ENCODE results near the gene NCS1.

NCS1 gene

GRCh38 chr9:130172161-130172857, at the start of gene NCS1:
TSS of gene NCS1 (plus strand) at chr9:130172404. CDS start at chr9:130172664, 260 bp downstream.
- peak; percentile 15 to 47 for DNase-seq

- DNase-seq = no peak
Observed at GRCh38 chr9:130122456-130122855, 49.7 kb upstream of the NCS1 start.

DNA sequence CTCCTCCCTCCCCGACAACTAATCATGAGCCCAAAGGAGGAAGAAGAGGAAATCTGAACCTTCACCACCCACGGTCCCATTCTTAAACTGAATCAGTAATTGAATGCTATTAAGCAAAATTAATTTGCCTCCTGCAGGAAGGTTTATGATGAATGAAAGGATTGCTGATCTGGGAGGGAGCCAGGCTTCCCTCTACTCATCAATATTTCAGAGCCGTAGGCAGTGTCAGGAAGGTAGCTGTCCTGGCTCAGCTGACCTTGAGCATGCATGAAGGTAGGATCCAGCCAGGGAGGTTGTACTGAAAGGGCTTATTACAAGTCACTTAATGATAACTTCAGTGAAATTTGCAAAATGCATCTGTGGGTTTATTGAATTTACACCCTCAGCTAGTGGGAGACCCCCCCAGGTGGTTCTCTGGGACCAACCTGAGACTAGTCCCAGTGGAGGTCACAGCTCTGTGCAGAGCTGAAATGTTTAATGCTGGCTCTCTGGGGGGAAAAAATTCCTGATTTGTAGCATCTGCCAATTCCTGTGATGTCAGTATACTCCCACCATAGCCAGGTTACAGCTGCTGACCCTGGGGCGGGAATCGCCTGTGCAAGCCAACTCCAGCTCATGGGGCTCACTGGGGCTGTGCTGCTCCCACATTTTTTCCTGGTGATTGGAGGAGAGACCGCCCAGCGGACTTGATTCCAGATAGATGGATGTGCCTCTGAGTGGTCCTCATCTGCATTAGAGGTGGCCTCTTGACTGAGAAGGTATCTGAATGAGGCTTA, 47.9 kb upstream of the NCS1 start:
- no peak for DNase-seq

DNA sequence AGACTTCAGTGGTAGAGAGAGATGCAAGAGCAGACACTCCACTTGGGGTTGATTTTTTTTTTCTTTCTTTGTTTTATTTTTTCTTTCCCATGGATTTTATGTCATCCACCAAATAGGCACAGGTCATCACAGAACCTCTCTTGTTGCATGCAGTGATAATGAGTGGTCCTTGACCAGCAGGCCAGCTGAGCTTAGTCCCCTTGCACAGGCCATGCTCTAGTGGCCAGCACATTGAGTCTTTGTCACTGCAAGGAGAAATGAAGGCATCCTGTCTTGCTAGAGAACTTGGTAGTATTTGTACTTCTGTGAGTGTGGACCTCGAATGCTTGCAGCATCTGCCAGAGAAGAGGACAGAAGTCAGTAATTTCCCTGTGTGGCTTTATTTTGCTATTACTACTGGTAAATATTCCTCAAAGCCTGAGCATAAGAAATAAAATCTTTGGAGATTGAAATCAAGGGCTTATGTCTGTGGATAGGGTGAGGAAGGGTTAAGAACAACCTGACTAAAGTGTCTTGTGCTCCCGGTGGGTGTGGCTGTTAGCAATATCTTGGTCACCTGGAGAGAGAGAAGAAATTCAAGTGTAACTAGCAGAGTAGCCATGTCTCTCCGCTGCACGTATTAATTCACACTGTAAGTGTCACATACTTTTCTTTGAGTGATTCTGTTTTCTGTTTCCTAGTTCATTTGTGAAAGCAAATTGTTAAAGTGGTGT, 45.3 kb upstream of the NCS1 start:
- DNase-seq = no peak

GRCh38 chr9:130128251-130128650, 44.0 kb upstream of the NCS1 start:
- peak; percentile 70 to 82 for DNase-seq

DNA sequence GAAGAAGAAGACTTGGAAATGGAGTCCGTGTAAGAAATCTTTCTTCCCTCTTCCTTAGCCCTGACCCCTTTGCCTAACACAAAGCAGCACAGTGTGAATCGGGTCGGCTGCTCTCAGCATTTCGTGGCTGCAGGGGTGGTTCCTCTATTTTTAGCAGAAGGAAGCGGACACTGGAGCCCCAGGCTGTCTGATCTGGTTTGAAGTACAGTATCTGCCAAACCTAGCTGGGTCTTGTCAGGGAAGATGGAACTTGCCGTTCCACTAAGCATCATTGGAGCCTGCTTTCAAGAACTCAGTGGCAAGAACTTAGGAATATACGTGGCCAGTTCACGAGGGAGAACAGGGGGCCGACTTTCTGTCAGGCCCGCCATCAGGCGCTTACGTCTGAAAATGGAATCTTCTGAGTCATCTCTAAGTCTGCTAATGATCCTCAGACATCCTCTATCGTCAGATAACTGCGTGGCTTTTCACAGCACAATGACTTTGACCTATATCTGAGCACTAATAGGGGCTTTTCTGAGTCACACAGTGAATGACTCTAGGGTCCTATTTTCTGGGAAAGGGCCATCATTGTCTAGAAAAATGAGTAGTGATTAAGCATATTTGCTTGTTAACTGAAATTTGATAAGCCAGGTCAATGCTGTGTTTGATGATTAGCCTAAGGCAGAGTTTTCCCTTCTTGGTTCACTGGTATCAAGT, 43.3 kb upstream of the NCS1 start:
- peak; percentile 65 to 79 for DNase-seq

GRCh38 chr9:130129432-130130061, 42.7 kb upstream of the NCS1 start:
- peak; percentile 10 to 23 for DNase-seq

DNA sequence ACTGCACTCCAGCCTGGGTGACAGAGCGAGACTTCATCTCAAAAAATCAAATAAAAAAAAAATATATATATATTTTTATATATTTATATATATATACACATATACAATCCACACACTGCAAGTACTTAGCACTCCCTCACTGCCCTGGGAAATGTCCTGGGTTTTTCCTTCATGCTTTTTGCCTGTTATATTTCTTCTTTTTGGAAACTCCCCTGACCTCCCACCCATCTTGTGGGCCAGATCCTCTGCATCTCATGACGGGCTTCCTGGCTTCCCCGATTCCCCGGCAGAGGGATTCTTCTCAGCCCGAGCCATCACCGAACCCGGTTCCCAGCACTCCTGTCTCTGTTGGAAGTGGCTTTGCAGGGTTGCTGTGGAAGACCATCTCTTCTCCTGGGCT, 39.5 kb upstream of the NCS1 start:
- no peak for DNase-seq

DNA sequence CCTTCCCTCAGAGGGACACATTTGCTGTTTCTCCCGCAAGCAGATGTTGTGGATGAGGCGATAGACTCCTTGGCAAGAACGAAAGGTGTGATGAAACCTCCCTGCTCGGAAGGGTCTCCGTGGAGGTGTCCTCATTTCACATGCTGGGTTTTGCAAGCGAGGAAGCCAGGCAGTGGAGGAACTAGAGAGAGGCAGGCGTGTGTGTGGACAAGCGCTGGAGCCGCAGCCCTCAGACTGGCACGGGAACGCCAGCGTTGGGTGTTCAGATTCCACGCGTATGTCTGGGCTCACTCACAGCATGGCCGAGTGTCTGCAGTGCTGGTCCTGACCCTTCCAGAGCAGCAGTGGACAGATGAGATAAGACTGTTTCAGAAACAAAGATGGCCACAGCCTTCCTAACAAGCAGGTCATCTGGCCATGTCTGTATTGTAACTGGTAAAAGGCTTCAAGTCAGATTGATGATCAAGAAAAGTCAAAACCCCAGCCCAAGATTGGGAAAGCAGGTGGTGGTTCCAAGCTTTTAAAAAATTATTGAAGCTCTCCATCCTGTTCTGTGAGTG, 35.0 kb upstream of the NCS1 start:
- DNase-seq = no peak

DNA sequence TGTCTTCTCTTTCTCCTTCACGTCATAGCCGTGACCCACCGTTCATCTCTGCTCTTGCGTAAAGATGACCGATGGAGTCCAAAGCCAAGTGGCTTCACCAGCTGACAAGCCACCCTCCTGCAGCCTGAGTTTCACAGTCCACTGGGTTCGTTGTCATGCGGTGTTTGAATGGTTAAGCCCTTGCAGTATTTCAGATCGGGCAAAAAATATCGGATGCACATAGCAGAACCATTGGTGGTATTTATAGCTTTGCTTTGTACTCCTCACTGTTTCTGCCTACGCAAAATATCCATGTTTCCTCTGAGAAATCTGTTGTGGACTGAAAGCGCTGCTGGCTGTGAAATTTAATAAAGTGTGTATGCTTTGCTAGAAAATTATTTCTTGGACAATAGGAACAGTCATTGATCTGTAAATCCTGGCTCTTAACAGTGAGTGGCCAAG, 34.5 kb upstream of the NCS1 start:
- DNase-seq = no peak

- peak in 1 of 2 donors; percentile 37 for DNase-seq
Observed at GRCh38 chr9:130138171-130138653, 34.0 kb upstream of the NCS1 start.

- DNase-seq = no peak
Observed at GRCh38 chr9:130138791-130139190, 33.4 kb upstream of the NCS1 start.

- DNase-seq = no peak
Observed at GRCh38 chr9:130139251-130139650, 33.0 kb upstream of the NCS1 start.

DNA sequence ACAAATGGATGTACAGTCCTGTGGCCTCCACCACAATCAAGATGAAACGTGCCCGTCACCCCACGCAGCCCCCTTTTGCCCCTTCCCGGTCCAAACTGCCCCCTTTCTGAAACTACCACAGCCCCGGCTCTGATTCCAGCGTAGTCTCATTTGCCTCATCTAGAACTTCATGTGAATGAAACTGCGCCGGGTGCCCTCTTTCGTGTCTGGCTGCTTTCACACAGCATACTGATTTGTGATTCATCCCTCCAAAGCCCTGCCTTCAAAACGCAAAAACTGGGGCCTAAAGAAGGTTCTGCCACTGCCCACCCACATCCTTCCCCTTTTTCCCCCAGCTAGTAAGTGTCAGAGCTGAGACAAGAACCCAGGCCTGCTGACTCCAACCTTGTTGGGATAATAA, 31.5 kb upstream of the NCS1 start:
- peak in 1 of 2 donors; percentile 10 for DNase-seq

GRCh38 chr9:130142056-130142455, 30.1 kb upstream of the NCS1 start:
- no peak for DNase-seq

GRCh38 chr9:130142641-130143040, 29.6 kb upstream of the NCS1 start:
- no peak for DNase-seq

GRCh38 chr9:130143279-130143893, 28.8 kb upstream of the NCS1 start:
- no peak for DNase-seq

DNA sequence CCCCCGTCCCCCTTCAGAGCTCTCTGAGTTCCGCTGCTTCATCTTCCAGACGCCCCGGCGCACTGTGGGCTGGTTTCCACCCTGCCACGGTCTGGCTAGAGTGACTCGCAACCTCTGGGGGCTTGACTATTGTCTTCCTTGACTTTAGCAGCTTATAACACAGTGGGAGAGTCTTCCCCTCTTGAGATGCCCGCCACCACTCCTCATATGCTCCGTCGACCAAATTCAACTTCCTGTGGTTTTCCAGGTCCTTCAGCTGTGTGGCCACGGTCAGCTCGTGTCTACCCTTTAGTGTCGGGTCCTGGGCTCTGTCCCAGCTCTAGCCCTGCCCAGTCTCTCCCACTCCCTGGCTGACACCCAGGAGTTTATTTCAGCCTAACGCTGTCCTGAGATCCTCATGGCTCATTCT, 28.2 kb upstream of the NCS1 start:
- no peak for DNase-seq

- no peak for DNase-seq
Observed at GRCh38 chr9:130144703-130145102, 27.5 kb upstream of the NCS1 start.

DNA sequence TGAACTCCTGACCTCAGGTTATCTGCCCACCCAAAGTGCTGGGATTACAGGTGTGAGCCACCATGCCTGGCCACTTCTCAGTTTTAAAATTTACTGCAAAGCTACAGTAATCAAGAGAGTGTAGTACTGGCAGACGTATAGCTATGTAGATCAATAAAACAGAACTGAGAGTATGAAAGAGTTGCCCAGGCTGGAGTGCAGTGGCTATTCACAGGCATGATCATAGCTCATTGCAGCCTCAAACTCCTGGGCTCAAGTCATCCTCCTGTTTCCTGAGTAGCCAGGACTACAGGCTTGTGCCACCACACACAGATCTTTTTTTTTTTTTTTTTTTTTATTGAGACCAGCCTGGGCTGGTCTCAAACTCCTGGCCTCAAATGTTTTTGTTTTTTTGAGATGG, 26.5 kb upstream of the NCS1 start:
- no peak for DNase-seq

DNA sequence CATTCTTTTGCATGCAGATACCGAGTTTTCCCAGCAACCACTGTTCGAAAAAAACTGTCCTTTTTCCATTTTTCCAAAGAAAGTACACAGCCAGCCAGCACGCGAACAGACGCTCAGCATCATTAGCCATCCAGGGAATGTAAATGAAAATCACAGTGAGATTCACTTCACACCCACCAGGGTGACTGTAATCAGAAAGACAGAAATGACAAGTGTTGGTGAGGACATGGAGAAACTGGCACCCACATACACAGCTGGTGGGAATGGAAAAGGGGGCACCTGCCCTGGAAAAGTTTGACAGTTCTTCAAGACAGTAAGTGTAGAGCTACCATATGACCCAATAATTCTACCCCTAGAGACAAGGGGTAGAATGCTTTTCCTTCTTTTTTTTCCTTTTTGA, 25.0 kb upstream of the NCS1 start:
- no peak for DNase-seq

- DNase-seq = no peak
Observed at GRCh38 chr9:130147910-130148309, 24.3 kb upstream of the NCS1 start.
